Astrocyte of the spinal cord (primary cell): ENCODE measurements around the gene NOS1AP.

Source experiments
- DNase-seq: peaks from one replicate; pipeline ENCODE4 v3.0.0; 2011; ENCODE audit warnings: low read depth, low spot score
- H3K4me3 ChIP-seq: 2 replicates; pipeline ENCODE4 v1.5.1; 2011; ENCODE audit warnings: low read depth, mild to moderate bottlenecking, low read length, moderate library complexity
- in situ Hi-C: cut with HindIII; loops from 2 replicates; pipeline ENCODE4 v1.10.0; 2017; ENCODE audit warnings: low sequenced_read_pairs
- TF ChIP-seq, protein P1 (sequence below): IDR thresholded peaks from 2 replicates; pipeline ENCODE4 v1.5.1; 2012; ENCODE audit warnings: low read depth, mild to moderate bottlenecking, low read length, inconsistent platforms

The NOS1AP gene

GRCh38 chr1:162137179-162137960, 67.9 kb downstream of the NOS1AP start:
- TF ChIP-seq, protein P1, sequence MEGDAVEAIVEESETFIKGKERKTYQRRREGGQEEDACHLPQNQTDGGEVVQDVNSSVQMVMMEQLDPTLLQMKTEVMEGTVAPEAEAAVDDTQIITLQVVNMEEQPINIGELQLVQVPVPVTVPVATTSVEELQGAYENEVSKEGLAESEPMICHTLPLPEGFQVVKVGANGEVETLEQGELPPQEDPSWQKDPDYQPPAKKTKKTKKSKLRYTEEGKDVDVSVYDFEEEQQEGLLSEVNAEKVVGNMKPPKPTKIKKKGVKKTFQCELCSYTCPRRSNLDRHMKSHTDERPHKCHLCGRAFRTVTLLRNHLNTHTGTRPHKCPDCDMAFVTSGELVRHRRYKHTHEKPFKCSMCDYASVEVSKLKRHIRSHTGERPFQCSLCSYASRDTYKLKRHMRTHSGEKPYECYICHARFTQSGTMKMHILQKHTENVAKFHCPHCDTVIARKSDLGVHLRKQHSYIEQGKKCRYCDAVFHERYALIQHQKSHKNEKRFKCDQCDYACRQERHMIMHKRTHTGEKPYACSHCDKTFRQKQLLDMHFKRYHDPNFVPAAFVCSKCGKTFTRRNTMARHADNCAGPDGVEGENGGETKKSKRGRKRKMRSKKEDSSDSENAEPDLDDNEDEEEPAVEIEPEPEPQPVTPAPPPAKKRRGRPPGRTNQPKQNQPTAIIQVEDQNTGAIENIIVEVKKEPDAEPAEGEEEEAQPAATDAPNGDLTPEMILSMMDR: no peak
- no peak for DNase-seq
- H3K4me3 ChIP-seq: no peak overlapping the region
- in situ Hi-C loops: no loop called here

DNA sequence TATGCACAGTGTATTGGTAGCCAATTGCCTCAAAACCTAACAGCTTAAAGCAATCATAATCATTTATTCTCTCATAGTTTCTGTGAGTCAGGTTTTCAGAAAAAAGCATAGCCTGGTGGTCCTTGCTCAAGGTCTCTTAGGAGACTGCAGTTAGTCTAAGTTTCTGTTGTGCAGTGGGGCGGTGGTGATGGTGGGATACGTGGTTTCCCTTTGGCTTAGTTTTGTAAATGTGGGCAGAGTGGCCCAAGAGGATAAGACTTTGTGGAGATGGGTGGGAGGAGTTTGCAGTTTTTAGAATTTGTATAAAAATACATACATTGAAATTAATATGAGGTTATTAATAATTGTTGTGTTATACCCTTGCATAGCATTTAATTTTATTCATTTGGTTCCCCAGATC, 68.6 kb downstream of the NOS1AP start:
- in situ Hi-C loops: no loop called here
- H3K4me3 ChIP-seq: no peak overlapping the region
- TF ChIP-seq, protein P1: no peak
- DNase-seq: no peak

- in situ Hi-C loops: no loop called here
- no peak for DNase-seq
- TF ChIP-seq, protein P1: no peak
- H3K4me3 ChIP-seq: no peak overlapping the region
Observed at GRCh38 chr1:162138599-162139181, 69.2 kb downstream of the NOS1AP start.

GRCh38 chr1:162139211-162139610, 69.7 kb downstream of the NOS1AP start:
- in situ Hi-C loops: no loop called here
- TF ChIP-seq, protein P1: no peak
- no peak overlapping the region for H3K4me3 ChIP-seq
- DNase-seq: no peak

DNA sequence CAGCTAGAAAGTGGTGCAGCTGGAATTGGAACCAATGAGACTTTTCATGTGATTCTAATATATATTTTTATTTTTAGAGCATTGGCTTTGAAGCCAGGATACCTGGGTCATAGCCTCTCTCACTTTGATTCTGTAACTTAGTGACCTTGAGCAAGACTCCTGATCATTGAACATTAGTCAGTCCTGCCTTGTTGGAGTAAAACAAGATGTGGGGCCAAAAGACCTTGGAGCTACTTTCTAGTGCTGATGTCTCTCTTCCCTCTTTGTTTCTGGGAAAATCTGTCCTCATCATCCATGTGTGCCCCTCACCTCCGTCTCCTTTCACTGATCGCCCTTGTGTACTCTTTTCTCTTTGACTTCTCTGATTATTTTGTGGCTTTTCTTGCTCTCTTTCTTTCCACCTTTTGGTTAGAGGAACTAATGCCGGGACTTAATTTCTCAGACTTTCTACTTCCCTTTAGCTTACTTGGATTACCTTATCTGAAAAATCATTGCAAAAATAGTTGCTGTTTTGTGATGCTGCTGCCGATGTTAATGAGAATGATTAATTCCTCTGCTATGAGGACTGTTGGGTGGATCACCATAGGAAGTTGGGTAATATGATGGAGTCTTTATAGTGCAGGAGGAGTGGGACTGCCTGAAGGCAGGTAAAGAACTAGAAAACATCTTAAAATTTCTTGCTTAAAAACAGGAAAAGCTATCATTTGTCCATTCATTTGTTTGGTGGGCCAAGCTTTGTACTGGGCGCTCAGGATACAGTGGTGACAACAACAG, 72.0 kb downstream of the NOS1AP start:
- no peak overlapping the region for H3K4me3 ChIP-seq
- peak; percentile 12 for DNase-seq
- TF ChIP-seq, protein P1: no peak
- in situ Hi-C loops: no loop called here

GRCh38 chr1:162142968-162143367, 73.5 kb downstream of the NOS1AP start:
- in situ Hi-C loops: no loop called here
- TF ChIP-seq, protein P1: no peak
- no peak for DNase-seq
- H3K4me3 ChIP-seq: no peak overlapping the region
